Muscle layer of colon (tissue), 2 donors: ENCODE results near the gene ITGA11.
A peak's percentile ranks its signal among the peaks of the same experiment; 100 is the strongest.

Experiments
- H3K27ac ChIP-seq: one replicate; pipeline ENCODE4 v1.7.0; 2013; ENCODE audit warnings: low read depth, mild to moderate bottlenecking, low read length, moderate library complexity
- H3K27me3 ChIP-seq, 2 donors: one replicate each; pipeline ENCODE4 v1.7.0; 2013; ENCODE audit warnings: low read length in 2 of 2, mild to moderate bottlenecking in 2 of 2; ENCODE audit not compliant: insufficient read depth in 2 of 2, control insufficient read depth in 1 of 2
- H3K36me3 ChIP-seq: one replicate; pipeline ENCODE4 v1.7.0; 2013; ENCODE audit warnings: mild to moderate bottlenecking, low read length; ENCODE audit not compliant: insufficient read depth
- H3K4me1 ChIP-seq: one replicate; pipeline ENCODE4 v1.7.0; 2013; ENCODE audit warnings: mild to moderate bottlenecking, low read length; ENCODE audit not compliant: insufficient read depth
- H3K4me3 ChIP-seq, 2 donors: one replicate each; pipeline ENCODE4 v1.7.0; 2013; ENCODE audit warnings: low read length in 2 of 2, low read depth in 1 of 2, mild to moderate bottlenecking in 1 of 2, moderate library complexity in 1 of 2
- H3K9ac ChIP-seq: one replicate; pipeline ENCODE4 v1.7.0; 2013; ENCODE audit warnings: low read length
- H3K9me3 ChIP-seq: one replicate; pipeline ENCODE4 v1.7.0; 2013; ENCODE audit warnings: mild to moderate bottlenecking, low read length
- donor health status: abdominal sarcoma.
- donor health status: Adenocarcinoma of cecum.

The ITGA11 gene

GRCh38 chr15:68431792-68432401, at the start of gene ITGA11:
Gene ITGA11 (minus strand): TSS chr15:68432163. CDS start chr15:68432066, 97 bp downstream.
- Histone ChIP-seq H3K9ac (no peak within 1 kb of the TSS), H3K27me3 (peaks cover 7 to 37% of the 10 kb centered on the region in 2 donors), H3K27ac (no peak within 1 kb of the TSS), H3K4me1 (no peaks in the 10 kb centered on the region), H3K4me3 (peak within 1 kb of the TSS; percentile 20 to 43), H3K9me3 (no peaks in the 10 kb centered on the region), H3K36me3 (no peaks in the 10 kb centered on the region)

GRCh38 chr15:68481321-68481720, 49.4 kb upstream of the ITGA11 start:
- H3K9ac ChIP-seq: no peak overlapping the region
- no peak overlapping the region for H3K4me3 ChIP-seq
- H3K4me1 ChIP-seq: peaks cover 21% of the 10 kb centered on the region
- no peaks in the 10 kb centered on the region for H3K9me3 ChIP-seq
- no peaks in the 10 kb centered on the region for H3K27me3 ChIP-seq
- no peak overlapping the region for H3K27ac ChIP-seq
- H3K36me3 ChIP-seq: no peaks in the 10 kb centered on the region

GRCh38 chr15:68480296-68480695, 48.3 kb upstream of the ITGA11 start:
- Histone ChIP-seq H3K9me3 (no peaks in the 10 kb centered on the region), H3K27ac (no peak overlapping the region), H3K36me3 (no peaks in the 10 kb centered on the region), H3K9ac (no peak overlapping the region), H3K4me1 (peaks cover 19% of the 10 kb centered on the region), H3K27me3 (no peaks in the 10 kb centered on the region), H3K4me3 (no peak overlapping the region)

- H3K4me3 ChIP-seq: no peak overlapping the region
- no peaks in the 10 kb centered on the region for H3K27me3 ChIP-seq
- H3K9me3 ChIP-seq: no peaks in the 10 kb centered on the region
- no peak overlapping the region for H3K27ac ChIP-seq
- no peaks in the 10 kb centered on the region for H3K36me3 ChIP-seq
- peaks cover 16% of the 10 kb centered on the region for H3K4me1 ChIP-seq
- H3K9ac ChIP-seq: no peak overlapping the region
Measured at GRCh38 chr15:68479870-68480269, 47.9 kb upstream of the ITGA11 start.

GRCh38 chr15:68479406-68479805, 47.4 kb upstream of the ITGA11 start:
- H3K27me3 ChIP-seq: no peaks in the 10 kb centered on the region
- H3K9ac ChIP-seq: no peak overlapping the region
- no peaks in the 10 kb centered on the region for H3K9me3 ChIP-seq
- no peak overlapping the region for H3K4me3 ChIP-seq
- H3K36me3 ChIP-seq: no peaks in the 10 kb centered on the region
- H3K4me1 ChIP-seq: peaks cover 16% of the 10 kb centered on the region
- H3K27ac ChIP-seq: no peak overlapping the region

- no peaks in the 10 kb centered on the region for H3K36me3 ChIP-seq
- no peak overlapping the region for H3K4me3 ChIP-seq
- H3K9ac ChIP-seq: no peak overlapping the region
- H3K9me3 ChIP-seq: no peaks in the 10 kb centered on the region
- no peaks in the 10 kb centered on the region for H3K27me3 ChIP-seq
- H3K4me1 ChIP-seq: peaks cover 16% of the 10 kb centered on the region
- no peak overlapping the region for H3K27ac ChIP-seq
Measured at GRCh38 chr15:68478853-68479252, 46.9 kb upstream of the ITGA11 start.

- no peaks in the 10 kb centered on the region for H3K27me3 ChIP-seq
- H3K9me3 ChIP-seq: no peaks in the 10 kb centered on the region
- no peak overlapping the region for H3K4me3 ChIP-seq
- H3K4me1 ChIP-seq: peaks cover 16% of the 10 kb centered on the region
- no peak overlapping the region for H3K27ac ChIP-seq
- no peak overlapping the region for H3K9ac ChIP-seq
- H3K36me3 ChIP-seq: no peaks in the 10 kb centered on the region
Measured at GRCh38 chr15:68475449-68475848, 43.5 kb upstream of the ITGA11 start.

- Histone ChIP-seq H3K27ac (no peak overlapping the region), H3K9me3 (no peaks in the 10 kb centered on the region), H3K9ac (no peak overlapping the region), H3K27me3 (no peaks in the 10 kb centered on the region), H3K4me3 (no peak overlapping the region), H3K36me3 (no peaks in the 10 kb centered on the region), H3K4me1 (peaks cover 15% of the 10 kb centered on the region)
Measured at GRCh38 chr15:68471541-68471940, 39.6 kb upstream of the ITGA11 start.

GRCh38 chr15:68470976-68471375, 39.0 kb upstream of the ITGA11 start:
- Histone ChIP-seq H3K27ac (no peak overlapping the region), H3K9me3 (no peaks in the 10 kb centered on the region), H3K27me3 (no peaks in the 10 kb centered on the region), H3K4me3 (no peak overlapping the region), H3K9ac (no peak overlapping the region), H3K4me1 (peaks cover 15% of the 10 kb centered on the region), H3K36me3 (no peaks in the 10 kb centered on the region)

- Histone ChIP-seq H3K27me3 (no peaks in the 10 kb centered on the region), H3K4me3 (no peak overlapping the region), H3K9me3 (no peaks in the 10 kb centered on the region), H3K36me3 (no peaks in the 10 kb centered on the region), H3K4me1 (peaks cover 15% of the 10 kb centered on the region), H3K27ac (no peak overlapping the region), H3K9ac (no peak overlapping the region)
Measured at GRCh38 chr15:68470049-68470742, 38.2 kb upstream of the ITGA11 start.

- no peaks in the 10 kb centered on the region for H3K9me3 ChIP-seq
- no peak overlapping the region for H3K9ac ChIP-seq
- H3K27ac ChIP-seq: no peak overlapping the region
- no peaks in the 10 kb centered on the region for H3K27me3 ChIP-seq
- peaks cover 15% of the 10 kb centered on the region for H3K4me1 ChIP-seq
- H3K4me3 ChIP-seq: no peak overlapping the region
- H3K36me3 ChIP-seq: no peaks in the 10 kb centered on the region
Measured at GRCh38 chr15:68469162-68470048, 37.4 kb upstream of the ITGA11 start.
